Mucosa of rectum (tissue), 2 donors: ENCODE results near the gene ZNF579.

Experiments
- H3K27ac ChIP-seq, 2 donors: one replicate each; pipeline ENCODE4 v1.7.0; 2013; ENCODE audit warnings: inconsistent platforms in 2 of 2, low read depth in 2 of 2, low read length in 2 of 2
- H3K27me3 ChIP-seq, 2 donors: one replicate each; pipeline ENCODE4 v1.7.0; 2013; ENCODE audit warnings: low read length in 2 of 2; ENCODE audit not compliant: control insufficient read depth in 2 of 2, insufficient read depth in 2 of 2
- H3K36me3 ChIP-seq, 2 donors: one replicate each; pipeline ENCODE4 v1.7.0; 2013; ENCODE audit warnings: low read length in 2 of 2; ENCODE audit not compliant: control insufficient read depth in 2 of 2, insufficient read depth in 2 of 2
- H3K4me1 ChIP-seq, 2 donors: one replicate each; pipeline ENCODE4 v1.7.0; 2013; ENCODE audit warnings: low read length in 2 of 2, mild to moderate bottlenecking in 1 of 2; ENCODE audit not compliant: control insufficient read depth in 2 of 2, insufficient read depth in 2 of 2
- H3K4me3 ChIP-seq, 2 donors: one replicate each; pipeline ENCODE4 v1.7.0; 2013; ENCODE audit warnings: low read length in 2 of 2
- H3K9ac ChIP-seq, 2 donors: one replicate each; pipeline ENCODE4 v1.7.0; 2013; ENCODE audit warnings: low read length in 2 of 2, low read depth in 1 of 2, mild to moderate bottlenecking in 1 of 2
- H3K9me3 ChIP-seq, 2 donors: one replicate each; pipeline ENCODE4 v1.7.0; 2013; ENCODE audit warnings: low read length in 2 of 2; ENCODE audit not compliant: control insufficient read depth in 2 of 2
- donor health status: healthy.
- donor health status: Normal muscosa, but diverticular disease.

The ZNF579 gene

DNA sequence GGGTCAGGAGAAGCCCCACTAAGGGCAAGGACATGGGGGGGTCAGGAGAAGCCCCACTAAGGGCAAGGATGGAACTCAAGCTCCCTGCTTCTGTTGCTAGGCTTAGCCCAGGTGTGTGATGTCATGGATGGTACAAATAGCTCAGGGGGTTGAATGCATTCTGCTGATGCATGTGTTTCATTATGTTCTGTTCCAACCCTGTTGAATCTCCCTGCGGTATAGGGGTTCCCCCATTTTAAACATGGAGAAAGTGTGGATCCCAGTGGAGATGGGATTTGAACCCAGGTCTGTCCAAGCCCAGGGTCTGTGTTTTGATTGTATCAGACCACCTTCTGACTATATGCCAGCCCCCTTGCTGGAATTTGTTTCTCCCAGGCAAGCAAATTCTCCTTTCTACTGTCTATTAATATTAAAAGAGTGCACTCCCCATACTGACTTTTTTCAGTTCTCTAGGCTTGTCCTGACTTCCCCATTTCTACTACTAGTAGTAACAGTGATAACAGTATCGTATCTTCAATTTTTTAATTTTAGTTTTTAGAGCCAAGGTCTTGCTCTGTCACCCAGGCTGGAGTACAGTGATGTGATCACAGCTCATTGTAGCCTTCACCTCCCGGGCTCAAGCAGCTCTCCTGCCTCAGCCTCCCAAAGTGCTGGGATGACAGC, 31.5 kb upstream of the ZNF579 start:
- no peaks in the 10 kb centered on the region for H3K27me3 ChIP-seq
- no peaks in the 10 kb centered on the region for H3K9me3 ChIP-seq
- no peaks in the 10 kb centered on the region for H3K4me1 ChIP-seq
- no peak overlapping the region for H3K4me3 ChIP-seq
- H3K27ac ChIP-seq, result no peak overlapping the region
- H3K36me3 ChIP-seq, result peaks cover 8 to 16% of the 10 kb centered on the region in 2 donors
- H3K9ac ChIP-seq, result no peak overlapping the region

DNA sequence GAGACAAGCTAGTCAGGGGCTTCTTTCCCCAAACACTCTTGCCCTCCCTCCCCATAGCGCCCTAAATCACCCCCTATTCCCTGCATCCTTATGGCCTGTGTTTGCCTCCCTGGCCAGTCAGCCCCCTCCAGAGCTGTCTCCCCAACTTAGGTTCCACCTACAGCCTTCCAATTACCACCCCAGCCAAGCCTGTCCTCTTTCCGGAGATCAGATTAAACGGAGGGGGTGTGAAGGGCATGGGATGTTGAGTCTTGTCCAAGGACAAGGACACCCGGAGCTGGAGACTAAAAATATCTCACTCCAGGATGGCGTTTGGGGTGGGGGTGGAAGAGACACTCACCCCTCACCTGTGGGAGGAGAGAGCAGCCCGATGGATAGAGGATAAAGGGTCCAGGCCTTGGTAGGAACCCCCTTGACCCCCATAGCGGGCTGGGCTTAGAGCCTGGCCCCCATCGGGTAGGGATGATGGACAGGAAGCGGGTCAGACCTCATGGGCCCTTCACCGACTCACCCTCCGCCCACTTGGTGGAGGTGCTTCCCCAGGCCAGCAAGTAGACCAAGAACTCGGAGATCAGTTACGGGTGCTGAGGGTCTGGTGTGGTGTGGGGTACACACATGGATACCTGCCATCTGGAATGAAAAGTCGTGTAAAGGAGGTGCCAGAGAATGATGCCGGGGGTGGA, 30.8 kb upstream of the ZNF579 start:
- Histone ChIP-seq H3K9me3 (no peaks in the 10 kb centered on the region), H3K4me1 (peaks cover 5% of the 10 kb centered on the region in 2 donors), H3K4me3 (no peak overlapping the region), H3K27me3 (no peaks in the 10 kb centered on the region), H3K9ac (no peak overlapping the region), H3K36me3 (peaks cover 4 to 16% of the 10 kb centered on the region in 2 donors), H3K27ac (no peak overlapping the region)

DNA sequence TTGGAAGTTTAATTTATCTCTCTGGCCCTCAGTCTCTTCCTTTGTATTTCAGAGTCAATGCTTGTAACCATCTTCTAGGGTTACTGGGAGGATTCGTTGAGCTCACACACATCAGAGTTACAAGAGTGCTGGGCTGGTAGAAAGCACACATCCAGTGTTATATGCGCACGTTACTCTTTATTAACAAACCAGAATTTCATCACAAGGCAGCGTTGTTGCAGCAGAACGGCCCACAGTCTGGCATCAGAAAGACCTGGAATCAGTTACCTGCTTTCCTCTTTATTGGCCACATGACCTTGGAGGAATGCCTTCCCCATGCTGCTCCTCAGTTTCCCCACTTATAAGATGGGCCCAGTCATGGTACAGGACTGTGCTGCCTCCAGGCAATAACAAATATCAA, 28.7 kb upstream of the ZNF579 start:
- peaks cover 17 to 18% of the 10 kb centered on the region in 2 donors for H3K4me1 ChIP-seq
- no peaks in the 10 kb centered on the region for H3K27me3 ChIP-seq
- H3K9ac ChIP-seq, result no peak overlapping the region
- no peak overlapping the region for H3K27ac ChIP-seq
- no peak overlapping the region for H3K4me3 ChIP-seq
- H3K9me3 ChIP-seq, result no peaks in the 10 kb centered on the region
- H3K36me3 ChIP-seq, result peaks cover 0 to 8% of the 10 kb centered on the region in 2 donors

DNA sequence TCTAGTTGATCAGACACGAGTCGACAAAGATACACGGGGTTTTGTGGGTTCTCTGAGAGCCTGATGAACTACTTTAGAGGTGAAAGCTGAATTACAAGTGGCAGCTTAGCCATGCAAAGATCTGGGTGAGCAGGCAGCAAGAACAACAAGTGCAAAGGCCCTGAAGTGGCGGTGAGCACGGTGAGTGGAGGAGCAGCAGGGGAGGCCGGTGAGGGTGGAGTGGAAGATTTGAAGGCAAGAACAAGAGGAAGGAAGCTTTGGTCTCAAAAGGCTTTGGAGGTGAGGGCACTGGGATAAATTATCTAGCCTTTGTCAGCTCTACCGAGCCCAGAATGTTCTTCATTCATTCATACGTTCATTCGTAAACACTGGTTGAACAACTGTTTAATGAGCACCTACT, 26.2 kb upstream of the ZNF579 start:
- H3K4me3 ChIP-seq, result peak overlapping the region; percentile 90 to 91
- no peaks in the 10 kb centered on the region for H3K9me3 ChIP-seq
- peaks cover 17 to 21% of the 10 kb centered on the region in 2 donors for H3K4me1 ChIP-seq
- peaks cover 0 to 8% of the 10 kb centered on the region in 2 donors for H3K36me3 ChIP-seq
- H3K9ac ChIP-seq, result peak overlapping the region in 1 of 2 donors; percentile 75
- H3K27me3 ChIP-seq, result no peaks in the 10 kb centered on the region
- peak overlapping the region in 1 of 2 donors; percentile 92 for H3K27ac ChIP-seq

DNA sequence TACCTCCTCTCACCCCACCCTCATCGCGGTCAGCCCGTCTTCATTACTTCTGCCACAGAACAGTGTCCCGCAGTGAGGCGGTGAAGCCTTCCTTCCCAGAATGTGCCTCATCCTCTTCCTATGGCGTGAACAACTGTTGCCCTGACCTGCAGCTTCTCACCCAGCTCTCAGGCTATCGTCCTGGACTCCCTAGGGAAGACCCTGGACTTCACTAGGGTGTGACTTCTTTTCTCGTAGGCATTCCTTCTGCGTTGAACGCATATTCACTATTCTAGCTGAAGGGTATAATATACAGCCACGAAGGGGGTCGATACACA, 25.8 kb upstream of the ZNF579 start:
- Histone ChIP-seq H3K9ac (peak overlapping the region; percentile 75 to 89), H3K9me3 (no peaks in the 10 kb centered on the region), H3K4me1 (peaks cover 17 to 21% of the 10 kb centered on the region in 2 donors)

DNA sequence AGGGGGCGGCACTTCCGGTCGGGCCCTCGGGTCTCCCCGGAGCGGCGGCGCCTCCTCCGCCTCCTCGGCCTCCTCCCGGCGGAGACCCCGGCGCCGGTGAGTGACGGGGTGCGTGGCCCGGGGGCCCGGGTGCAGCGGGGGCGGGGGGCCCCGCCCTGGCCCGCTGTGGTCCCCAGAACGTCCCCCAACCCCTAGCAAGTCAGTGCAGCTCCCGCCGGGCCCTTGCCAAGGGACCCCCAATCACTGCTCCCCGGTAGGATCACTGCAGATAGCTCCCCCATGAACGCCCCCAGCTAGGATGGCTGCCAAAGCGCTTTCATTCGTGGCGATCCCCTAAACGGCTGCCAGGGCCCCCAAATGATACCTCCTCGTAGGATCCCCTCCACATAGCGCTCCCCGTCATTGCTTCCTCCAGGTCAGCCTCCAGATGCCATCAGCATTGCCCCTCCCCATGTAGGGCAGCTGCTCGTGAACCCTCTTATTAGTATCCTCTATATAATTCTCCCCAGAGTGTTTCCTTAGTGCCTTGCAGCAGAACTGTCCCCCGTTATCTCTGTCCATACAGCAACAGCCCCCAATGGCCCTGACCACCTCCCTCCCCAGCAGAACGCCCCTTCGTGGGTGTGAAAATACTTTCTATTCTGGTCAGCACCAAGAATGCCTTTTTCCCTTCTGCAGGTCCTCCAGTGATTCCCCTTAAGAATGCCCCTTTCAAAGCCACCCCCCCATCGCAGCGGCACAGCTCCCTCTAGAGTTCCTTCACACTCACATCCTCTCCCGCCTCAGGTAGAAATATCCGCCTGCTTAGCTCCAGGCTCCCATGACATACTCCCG, 25.2 kb upstream of the ZNF579 start, which contains the start of gene ZNF865:
Gene ZNF865, plus strand, starts transcription at position 11 of the 834 bp plus-strand sequence. CDS start 7,972 bp downstream, outside the sequence.
- peaks cover 0 to 8% of the 10 kb centered on the region in 2 donors for H3K36me3 ChIP-seq
- peak within 1 kb of the TSS; percentile 75 to 89 for H3K9ac ChIP-seq
- H3K27ac ChIP-seq, result peak within 1 kb of the TSS; percentile 92 to 93
- H3K9me3 ChIP-seq, result no peaks in the 10 kb centered on the region
- no peaks in the 10 kb centered on the region for H3K27me3 ChIP-seq
- peak within 1 kb of the TSS; percentile 90 to 91 for H3K4me3 ChIP-seq
- peaks cover 21 to 26% of the 10 kb centered on the region in 2 donors for H3K4me1 ChIP-seq

More for the DNA sequence above, 25.8 kb upstream of the ZNF579 start:
- Histone ChIP-seq H3K27ac (peak overlapping the region; percentile 92 to 93), H3K4me3 (peak overlapping the region; percentile 90 to 91), H3K27me3 (no peaks in the 10 kb centered on the region), H3K36me3 (peaks cover 0 to 8% of the 10 kb centered on the region in 2 donors)

DNA sequence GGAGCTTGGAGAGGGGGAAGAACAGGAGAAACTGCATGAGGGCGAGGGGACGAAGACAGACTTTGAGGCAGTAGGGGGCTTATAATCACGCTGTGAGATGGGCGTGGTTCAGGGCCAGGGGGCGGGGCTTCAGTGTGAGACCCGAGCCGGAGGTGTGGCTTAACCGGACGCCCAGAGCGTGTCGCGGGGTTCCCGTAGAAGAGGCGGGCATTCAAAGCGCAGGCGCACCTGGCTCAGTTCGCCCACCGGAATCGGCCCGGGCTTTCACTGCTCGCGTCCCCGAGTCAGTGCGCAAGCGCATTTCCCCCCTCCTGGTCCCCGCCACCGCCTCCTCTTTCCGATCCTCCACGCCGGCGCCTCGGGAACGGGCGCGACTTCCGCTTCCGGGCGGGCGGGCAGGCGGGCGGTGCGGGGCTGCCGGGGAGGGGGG, 24.6 kb upstream of the ZNF579 start:
- H3K4me1 ChIP-seq, result peaks cover 24 to 28% of the 10 kb centered on the region in 2 donors
- H3K36me3 ChIP-seq, result peaks cover 0 to 8% of the 10 kb centered on the region in 2 donors
- peak overlapping the region; percentile 92 to 93 for H3K27ac ChIP-seq
- peak overlapping the region; percentile 63 to 68 for H3K9ac ChIP-seq
- no peaks in the 10 kb centered on the region for H3K9me3 ChIP-seq
- peak overlapping the region; percentile 90 to 91 for H3K4me3 ChIP-seq
- H3K27me3 ChIP-seq, result no peaks in the 10 kb centered on the region

DNA sequence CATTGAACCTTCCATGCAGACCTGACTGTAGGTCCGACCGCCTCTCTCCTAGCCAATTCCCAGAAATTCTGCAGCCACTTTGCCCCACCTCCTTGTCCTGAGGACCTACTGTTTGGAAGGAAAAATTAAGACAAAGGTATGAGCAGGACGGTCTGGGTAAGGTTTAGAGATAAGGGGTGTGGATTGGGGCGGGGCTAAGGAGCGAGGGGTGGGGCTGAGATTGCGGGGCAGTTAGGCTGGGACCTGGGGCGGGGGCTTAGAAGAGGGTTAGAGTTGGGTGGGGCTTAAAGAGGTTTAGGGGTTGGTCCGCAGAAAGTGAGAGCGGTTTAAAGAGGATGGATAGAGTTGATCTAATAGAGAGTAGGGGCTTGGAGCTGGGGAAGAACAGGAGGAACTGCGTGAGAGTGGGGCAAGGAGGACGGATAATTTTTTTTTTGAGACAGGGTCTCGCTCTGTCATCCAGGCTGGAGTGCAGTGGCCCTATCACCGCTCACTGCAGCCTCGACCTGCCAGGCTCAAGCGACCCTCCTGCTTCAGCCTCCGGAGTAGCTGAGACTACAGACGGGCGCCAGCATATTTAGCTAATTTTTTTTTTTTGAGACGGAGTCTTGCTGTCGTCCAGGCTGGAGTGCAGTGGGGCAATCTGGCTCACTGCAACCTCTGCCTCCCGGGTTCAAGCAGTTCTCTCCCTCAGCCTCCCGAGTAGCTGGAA, 23.1 kb upstream of the ZNF579 start:
- Histone ChIP-seq H3K27ac (no peak overlapping the region), H3K9ac (no peak overlapping the region), H3K9me3 (no peaks in the 10 kb centered on the region), H3K36me3 (no peaks in the 10 kb centered on the region), H3K4me3 (no peak overlapping the region), H3K27me3 (no peaks in the 10 kb centered on the region), H3K4me1 (peaks cover 25 to 28% of the 10 kb centered on the region in 2 donors)

DNA sequence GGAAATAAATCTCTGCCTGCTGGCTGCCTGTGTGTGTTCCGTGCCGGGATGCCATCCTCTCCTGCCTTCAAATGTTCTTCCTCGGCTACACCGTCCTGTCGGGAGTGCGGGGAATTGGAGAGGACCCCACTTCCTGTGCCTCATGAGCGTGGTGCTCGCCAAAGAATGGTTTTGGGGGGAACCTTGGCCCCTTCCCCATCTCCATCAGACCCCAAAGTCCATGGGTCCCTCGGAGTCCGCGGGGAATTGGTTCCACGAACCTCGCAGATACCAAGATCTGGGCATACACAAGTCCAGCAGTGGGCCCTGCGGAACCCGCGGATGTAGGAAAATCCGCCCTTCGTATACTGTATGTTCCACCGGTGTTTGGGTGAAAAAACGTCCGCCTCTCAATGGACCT, 22.5 kb upstream of the ZNF579 start:
- Histone ChIP-seq H3K27me3 (no peaks in the 10 kb centered on the region), H3K9me3 (no peaks in the 10 kb centered on the region), H3K4me1 (peaks cover 27 to 28% of the 10 kb centered on the region in 2 donors), H3K27ac (no peak overlapping the region), H3K9ac (no peak overlapping the region), H3K4me3 (no peak overlapping the region), H3K36me3 (no peaks in the 10 kb centered on the region)
